Activated CD8-positive, alpha-beta memory T cell treated with anti-CD3 and anti-CD28 coated beads for 24 hours (primary cell): ENCODE data around the gene GLB1L.
"Not testable (repeated sequence)": the region's sequence is repeated elsewhere in the genome, so short reads cannot be mapped to it uniquely, and the experiment has no call there.

Experiments used
- DNase-seq: peaks from one replicate; pipeline ENCODE4 v3.0.0-alpha.2; 2020

Gene GLB1L

DNA sequence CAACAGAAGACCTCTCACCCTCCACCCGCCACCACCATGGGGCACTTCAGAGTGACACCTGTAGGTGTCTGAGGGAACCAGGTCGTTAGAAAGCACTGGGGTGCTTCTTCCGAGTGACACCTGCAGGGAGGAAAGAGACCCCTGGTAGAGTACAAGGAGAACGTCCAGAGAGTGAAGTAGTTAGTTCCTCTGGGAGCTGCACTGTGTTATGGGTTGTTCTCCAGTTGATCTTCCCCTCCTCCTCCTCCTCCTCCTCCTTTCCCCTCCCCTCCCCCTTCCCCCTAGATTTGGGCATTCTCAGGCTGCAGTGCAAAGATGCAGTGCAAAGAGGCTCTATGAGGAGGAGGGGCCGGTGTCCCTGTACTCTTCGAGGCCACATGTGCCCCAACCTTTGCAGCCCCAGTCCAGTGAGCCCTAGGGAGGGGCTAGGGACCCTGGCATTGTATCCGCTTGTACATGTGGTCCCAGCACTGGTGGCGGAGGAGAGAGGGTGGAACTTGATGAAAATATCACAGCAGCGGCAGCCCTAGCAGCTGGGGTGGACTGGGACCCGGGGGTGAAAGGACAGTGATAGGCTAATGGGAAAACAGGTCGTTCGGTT is 34.8 kb upstream of the GLB1L start:
- DNase-seq = no peak

DNA sequence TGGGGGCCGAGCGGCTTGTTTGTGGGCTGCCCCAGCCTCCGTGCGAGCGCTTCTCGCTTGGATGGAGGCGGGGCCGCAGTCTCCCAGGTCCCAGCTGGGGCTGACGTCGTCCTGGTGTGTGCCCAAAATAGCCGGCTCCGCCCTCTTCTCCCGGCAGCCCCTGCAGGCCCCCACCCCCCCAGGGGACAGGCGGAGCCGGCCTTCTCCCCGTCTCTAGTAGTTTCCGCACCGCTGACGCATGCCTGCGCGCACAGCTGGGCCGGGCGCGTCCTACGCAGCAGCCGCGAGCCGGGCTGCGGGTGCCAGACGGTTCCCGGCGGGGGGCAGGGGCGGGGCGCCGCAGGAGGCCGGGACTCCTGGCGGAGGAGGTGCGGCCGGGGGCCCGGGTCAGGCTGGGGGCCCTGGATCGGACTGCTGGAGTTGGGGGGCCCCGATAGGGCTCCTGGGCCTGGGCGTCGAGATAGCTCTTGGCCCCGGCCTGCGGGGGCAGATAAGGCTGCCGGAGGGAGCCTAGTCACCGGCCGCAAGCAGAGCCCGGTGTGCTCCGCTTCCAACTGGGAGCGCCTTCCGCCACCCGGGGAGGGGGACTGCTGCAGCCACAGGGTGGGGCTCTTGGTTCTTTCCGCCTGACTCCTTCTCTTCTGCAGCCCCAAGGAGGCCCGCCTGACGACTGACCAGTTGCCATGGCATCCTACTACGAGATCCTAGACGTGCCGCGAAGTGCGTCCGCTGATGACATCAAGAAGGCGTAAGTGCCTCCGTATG is 34.1 kb upstream of the GLB1L start, which contains the start of gene DNAJB2:
Gene DNAJB2, plus strand, starts transcription at position 216 of the 765 bp plus-strand sequence. Its CDS starts 468 bp downstream, at position 684.
- peak; percentile 98 for DNase-seq

DNA sequence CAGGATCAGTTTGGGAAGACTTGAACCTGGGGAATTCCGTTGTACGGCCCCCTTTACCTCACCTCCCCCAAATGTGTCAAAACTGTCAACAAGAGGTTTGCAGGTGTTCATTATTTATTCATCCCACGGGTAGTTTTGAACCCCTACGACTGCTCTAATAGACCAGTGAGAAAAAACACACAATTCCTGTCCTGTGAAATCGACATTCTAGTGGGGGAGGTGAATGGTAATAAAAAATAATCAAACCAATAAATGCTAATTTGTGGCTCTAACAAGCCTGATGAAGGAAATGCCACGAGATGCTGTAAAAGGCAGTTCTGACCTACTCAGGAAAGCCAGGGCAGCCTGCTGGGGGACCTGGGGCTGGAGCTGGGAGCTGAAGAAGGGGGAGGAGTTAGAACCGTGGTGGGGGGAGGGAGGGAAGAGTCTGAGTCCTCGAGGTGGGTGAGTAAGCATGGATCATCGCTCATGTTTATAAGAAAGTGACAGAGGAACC is 33.5 kb upstream of the GLB1L start:
- no peak for DNase-seq

DNA sequence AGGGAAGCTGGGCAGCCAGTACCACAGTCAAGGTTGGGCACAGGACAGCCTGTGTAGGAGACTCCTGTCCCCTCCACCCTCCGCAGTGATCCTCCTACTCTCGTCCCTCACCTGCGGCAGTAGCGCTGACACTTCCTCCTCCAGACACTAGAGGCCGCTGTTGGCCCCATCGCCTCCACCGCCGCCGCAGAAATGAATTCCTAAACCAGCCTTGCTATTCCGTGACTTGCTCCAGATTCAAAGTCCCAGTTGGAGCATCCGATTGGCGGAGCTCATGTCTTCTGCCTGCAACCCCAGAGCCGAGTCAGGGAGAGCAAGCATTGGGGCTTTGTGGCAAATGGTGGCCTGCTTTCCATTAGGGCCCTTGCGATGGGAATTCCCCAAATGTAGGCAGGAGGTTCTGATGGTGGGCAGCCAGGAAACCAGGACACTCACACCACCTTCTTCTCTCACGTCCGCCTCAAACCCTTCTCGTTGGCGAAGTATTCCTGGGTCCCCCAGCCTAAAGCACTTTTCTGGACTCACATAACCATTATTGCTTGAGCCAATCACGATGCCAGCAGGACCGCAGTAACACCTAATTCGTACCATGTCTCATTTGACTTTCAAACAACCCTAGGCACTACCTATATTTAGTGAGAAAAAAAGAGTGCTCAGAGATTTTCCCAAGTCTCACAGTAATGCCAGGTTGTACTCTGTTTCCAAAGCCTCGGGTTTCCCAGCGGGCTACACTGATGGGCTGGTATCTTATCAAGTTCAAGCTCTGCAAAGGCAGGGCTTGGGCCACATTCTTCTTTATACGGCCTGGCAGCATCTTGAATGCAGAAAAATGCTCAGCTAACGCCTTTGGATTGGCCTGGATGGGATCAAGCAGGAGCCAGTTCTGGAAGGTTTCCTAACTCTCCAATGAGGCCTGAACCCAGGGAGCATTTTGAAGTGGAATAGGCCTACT is 32.7 kb upstream of the GLB1L start:
- DNase-seq = peak; percentile 92

DNA sequence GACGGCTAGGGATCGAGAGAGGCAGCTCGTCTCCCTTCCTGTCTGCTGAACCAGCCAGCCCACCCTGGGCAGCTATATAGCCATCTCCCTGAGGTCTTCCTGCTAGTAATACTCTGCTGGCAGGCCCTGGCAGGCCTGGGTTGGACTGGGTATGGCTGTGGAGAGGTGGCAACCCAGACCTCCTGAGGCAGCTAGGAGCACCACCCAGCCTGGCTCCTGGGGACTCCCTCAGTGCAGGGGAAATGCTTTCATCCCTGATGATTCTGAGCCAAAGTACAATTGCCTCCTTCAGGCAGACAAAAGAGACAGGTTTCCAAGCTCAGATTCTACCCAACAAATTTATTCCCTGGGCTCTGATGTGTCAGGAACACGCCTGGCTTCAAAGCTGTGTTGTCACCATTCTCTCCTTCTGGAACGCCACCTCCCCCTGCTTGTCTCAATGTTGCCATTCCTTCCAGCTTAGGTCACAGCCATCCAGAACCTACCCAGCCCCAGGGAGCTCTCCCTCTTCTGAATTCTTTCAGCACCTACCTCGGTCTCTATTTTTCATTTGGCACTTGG is 29.2 kb upstream of the GLB1L start:
- no peak for DNase-seq

DNA sequence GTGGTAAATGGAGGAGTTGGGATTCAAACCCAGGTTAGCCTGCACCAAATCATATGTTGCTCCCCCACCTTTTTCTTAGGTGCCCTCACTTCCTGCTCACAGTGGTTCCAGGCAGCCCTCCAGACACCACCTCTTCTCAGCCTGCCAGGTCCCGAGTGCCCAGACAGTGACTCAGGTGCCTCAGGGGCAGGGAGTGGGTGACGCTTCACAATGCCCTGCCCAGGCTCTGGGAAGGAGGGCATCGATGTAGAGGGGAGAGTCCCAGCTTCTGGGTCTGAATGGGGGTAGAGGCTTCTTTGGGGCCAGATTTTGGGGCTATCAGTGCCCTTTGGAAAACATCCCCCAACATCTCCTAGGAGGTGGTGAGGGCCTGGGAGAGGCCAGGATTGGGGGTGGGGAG is 28.7 kb upstream of the GLB1L start:
- no peak for DNase-seq

DNA sequence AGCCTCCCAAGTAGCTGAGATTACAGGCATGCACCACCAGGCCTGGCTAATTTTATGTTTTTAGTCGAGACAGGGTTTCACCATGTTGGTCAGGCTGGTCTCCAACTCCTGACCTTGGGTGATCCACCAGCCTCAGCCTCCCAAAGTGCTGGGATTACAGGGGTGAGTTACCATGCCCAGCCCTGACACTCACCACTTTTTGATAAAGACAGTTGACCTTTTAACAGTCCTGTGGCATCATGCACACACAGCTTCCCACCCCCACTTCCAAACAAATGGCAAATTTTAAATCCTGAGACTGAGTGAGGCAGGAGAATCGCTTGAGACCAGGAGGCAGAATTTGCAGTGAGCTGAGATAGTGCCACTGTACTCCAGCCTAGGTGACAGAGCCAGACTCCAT is 27.8 kb upstream of the GLB1L start:
- no peak for DNase-seq

DNA sequence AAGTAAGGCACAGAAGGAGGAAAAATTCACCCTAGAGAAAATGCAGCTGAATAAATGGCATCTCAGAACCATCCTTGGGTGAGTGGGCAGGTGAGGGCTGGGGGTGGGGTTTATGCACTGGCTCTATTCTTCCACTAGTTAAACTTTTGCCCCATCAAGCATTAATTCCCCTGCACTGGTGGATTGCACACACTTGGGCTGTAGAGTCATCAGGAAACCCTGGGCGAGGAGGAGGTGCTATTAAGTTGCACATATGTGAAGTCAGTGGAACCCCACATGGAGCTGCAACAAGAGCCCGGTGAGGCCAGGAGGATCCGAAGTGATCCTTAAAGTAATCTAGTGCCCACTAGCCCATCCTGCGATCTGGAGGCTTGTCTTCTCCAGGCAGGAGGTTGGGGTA is 27.1 kb upstream of the GLB1L start:
- DNase-seq = no peak

DNA sequence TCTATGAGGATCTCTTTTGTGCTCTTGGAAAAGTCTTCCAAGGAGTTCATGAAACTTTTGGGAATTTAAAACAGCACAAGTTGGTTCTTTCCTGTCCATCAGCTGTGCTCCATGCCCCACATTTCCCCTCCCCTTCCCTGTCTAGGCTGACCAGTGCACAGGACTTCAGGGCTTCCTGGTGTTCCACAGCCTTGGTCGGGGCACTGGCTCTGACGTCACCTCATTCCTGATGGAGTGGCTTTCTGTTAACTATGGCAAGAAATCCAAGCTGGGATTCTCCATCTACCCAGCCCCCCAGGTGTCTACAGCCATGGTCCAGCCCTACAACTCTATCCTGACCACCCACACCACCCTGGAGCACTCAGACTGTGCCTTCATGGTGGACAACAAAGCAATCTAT is 25.8 kb upstream of the GLB1L start:
- no peak for DNase-seq

DNA sequence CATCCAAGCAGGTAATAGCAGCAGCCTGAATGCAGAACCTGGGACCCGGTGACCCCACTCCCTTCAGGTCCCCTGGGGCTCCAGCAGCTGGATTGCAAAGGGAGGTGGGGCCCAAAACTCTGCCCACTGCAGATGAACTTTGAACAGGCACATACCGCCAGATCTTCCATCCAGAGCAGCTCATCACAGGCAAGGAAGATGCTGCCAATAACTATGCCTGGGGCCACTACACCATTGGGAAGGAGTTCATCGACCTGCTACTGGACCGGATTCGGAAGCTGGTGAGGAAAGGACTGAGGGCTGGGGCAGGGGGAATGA is 24.8 kb upstream of the GLB1L start:
- no peak for DNase-seq

DNA sequence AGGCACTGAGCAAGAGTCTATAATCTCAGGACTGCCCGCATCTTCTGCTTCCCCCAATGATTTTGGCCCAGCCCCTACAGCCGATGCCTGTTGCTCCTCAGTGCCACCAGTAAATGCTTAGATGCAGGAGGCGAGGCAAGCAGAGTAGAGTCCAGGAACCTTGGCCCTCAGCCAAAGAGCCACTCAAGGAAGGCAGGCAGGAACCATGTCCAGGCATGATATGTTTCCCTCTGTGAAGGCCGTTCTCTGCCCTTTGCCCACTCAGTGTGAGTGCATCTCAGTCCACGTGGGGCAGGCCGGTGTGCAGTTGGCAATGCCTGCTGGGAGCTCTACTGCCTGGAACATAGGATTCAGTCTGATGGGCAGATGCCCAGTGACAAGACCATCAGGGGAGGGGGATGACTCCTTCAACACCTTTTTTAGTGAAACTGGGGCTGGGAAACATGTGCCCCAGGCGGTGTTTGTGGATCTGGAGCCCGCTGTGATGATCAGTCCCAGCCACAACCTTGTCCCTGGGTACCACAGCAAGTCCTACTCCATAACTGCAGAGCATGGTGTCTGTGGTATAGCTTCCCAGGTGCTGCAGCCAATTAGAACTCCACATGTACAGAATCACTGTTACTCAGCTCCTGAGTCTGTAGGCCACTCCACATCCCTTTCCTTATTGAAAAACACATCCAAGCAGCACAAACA is 24.3 kb upstream of the GLB1L start:
- no peak for DNase-seq

DNA sequence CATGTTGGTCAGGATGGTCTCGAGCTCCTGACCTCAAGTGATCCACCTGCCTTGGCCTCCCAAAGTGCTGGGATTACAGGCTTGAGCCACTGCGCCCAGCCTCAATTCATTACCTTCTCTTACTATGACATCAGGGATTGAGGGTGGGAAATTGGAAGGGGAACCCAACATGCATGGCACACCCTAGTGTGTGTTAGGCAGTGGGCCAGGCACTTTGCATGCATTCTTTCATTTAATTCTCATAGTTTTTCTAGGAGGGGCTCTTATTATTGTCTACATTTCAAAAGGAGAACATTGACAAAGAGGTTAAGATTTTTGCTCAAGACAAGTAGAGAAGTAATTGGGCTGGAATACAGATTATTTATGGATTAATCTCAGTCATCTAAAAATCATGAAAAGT is 23.1 kb upstream of the GLB1L start:
- no peak for DNase-seq

DNA sequence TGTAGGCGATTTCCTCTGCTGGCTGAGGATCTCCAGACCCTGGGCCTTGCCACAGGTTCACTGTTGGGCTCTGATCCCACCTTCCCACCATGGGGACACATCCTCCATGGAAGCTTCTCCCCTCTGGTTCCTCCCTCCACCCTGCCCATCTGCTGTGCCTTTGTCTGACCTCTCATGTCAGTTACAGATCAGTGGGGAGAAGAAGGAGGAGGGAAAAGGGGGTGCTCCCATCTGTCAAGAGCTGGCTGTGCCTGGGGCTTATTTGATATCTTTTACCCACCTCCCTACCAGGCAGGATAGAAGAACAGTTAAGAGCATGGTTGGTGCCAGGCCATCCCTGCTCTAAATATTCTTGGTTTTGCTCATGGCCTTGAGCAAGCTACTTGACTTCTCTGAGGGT is 21.6 kb upstream of the GLB1L start:
- no peak for DNase-seq

DNA sequence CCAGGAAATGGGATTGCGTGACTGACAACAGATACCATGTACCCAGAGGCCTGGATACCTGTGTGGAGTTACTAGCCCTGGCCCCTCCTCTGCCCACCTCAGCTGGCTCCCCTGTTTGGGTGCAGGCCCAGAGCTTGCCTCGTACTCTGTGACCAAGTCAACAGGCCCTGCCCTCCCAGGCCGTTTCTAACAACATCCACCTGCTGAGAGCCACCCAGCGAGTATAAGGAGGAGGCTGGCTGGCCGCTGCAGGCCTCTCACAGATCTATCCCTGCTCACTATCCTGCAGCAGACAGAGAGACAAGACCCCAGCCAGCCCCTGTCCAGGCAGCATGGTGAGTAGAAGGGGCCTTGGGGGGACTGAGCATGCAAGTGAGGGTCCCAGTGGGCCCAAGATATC is 21.0 kb upstream of the GLB1L start:
- DNase-seq = no peak

DNA sequence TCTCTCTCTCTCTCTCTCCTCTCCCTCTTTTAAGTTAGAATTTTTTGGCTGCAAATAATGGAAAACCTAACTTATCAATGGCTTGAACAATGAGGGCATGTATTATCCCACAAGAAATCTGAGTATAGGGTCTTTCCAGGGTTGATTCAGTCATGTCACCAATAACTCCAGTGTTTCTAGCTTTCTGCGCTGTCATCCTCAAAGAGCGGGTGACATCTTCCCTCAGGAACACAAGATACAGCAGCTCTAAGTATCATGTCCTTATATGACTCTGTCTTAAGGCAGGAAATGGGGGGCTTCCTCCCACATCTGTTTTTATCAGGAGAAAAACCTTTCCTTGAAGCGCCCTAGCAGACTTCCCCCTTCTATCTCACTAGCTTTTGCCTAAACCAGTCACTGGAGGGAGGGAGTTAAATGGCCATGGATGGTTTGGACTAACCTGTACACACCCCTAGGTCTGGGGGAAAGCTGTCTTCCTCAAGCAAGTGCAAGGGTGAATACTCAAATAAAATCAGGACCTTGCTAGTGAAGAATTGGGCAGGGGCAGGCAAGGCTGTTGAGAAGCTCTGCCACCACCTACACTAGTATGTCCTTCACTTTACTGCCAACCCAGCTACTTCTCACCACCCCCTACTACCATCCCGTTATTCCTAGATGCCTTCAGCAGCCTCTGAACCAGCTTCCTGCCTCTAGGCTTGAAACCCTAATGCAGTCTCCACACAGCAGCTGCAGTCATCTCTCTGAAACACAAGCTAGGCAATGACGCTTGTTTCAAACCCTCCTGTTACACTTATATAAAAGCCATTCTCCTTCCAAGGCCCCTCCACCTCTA is 16.0 kb upstream of the GLB1L start:
- DNase-seq = no peak

DNA sequence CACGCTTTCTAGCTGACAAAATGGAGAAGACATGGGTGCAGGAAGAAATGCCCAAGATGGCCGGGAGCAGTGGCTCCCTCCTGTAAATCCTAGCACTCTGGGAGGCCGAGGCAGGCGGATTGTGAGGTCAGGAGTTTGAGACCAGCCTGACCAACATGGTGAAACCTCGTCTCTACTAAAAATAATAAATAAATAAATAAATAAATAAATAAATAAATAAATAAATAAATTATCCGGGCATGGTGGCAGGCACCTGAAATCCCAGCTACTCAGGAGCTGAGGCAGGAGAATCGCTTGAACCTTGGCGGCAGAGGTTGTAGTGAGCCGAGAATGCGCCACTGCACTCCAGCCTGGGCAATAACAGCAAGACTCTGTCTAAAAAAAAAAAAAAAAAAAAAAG is 13.7 kb upstream of the GLB1L start:
- not testable (repeated sequence) for DNase-seq

DNA sequence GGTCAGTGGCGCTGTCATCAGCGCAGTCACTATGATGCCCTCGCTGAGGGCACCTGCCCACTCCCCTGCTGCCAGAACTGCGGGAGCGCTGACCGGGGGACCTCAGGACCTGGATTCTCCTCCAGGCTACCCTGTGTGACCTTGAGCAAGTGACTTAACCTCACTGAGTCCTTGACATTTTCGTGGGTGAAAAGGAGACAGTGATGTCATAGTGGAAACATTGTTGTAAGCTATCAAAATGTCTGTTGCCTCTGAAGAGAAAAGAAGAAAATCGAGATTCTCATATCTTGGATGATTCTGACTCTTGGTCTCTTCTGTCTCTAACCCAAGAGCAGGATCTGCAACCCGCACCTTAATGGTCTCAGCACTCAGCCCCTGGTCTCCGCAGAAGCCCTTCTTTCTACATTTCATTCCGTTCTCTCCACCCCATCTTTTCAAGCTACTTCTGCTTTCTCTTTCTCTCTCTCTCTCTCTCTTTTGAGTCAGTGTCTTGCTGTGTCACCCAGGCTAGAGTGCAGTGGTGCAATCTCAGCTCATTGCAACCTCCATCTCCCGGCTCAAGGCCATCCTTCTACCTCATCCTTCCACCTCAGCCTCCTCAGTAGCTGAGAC is 9.5 kb upstream of the GLB1L start:
- peak; percentile 83 for DNase-seq

DNA sequence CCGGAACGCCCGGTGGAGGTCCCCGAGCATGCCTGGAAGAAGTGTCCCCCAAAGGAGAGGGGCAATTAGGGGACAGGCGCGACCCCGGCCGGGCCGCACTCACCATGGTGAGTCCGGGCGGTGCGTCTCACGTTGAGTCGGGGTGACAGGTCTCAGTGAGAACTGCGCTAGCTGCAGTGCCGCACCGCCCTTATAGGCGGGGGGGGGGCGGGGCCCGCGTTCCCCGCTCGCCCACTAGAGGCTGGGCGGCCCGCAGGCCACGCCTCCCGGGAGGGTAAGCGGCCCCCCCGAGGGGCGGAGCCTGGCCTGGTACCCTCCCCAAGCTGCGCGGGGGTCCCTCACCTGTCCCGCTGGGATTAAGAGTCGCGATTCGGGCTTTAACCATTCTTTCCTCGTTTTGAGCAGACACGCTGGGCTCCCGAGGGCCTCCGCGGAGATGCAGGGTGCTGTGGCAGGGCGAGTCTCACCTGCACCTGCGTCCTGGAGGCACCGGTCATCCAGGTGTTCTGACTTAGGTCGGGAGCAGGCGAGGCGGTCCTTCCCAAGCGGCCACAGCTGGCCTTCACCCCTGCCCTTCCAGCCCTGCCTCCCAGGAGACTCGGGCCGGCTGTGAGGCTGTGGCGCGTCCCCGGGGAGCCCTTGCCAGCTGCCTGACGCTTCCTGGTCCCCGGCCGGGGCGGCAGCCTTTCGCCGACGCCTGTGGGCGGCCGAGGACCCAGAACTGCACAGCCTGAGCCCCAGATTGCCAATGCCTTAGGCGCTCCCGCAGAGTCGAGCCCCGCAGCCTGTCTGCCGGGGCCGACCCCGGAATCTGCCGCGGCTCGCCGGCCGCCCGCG is 8.7 kb upstream of the GLB1L start, which contains the start of gene TUBA4A:
Gene TUBA4A, minus strand, starts transcription at position 166 of the 837 bp plus-strand sequence. Its CDS starts 60 bp downstream, at position 106.
- DNase-seq = peak; percentile 95

DNA sequence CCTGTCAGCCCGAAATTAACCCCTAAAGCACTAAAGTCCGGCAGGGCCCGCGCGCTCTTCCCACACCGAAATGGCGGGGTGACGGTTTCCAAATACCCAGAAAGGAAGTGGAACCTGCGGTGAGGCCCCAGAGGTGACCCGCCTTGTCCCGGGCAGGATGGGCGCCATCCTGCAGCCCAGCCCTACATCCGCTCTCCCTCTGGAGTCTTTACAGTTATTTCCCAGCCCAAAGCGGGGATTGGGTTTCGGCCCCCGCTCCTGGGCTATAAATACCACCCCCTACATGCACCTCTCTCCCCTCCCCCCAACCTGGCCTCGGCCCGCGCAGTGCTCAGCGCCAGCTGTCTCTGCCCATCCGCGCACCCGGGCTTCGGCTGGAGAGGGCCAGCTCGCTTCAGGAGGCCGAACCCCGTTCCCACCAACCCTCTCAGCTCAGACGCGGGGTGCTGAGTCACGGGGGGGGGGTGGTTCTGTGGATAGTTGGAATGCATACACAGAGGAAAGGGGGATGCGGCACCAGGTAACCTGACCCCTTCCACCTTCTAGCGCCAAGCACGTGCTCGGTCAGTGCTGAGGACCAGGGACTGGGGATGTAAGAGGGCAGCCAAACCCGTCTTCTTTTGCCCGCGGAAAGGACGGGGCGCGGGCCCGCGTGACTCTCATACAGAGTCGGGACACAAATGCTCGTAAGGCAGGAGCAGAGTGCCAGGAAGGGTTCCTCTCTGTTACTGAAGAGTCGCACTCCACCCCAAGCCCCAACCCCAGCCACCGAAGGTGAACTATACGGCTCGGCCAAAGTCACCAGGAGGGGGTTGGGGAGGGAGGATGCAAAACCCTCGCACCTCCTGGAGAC is 7.9 kb upstream of the GLB1L start, which contains the start of gene TUBA4B:
Gene TUBA4B, plus strand, starts transcription at position 344 of the 853 bp plus-strand sequence. Its CDS starts 165 bp downstream, at position 509.
- DNase-seq = peak; percentile 75
